VCaP (cell line): ENCODE measurements around the gene ATXN7.

ENCODE experiments used
- H3K27ac ChIP-seq: fragments of 450-650 bp; 2 replicates; pipeline ENCODE4 v1.5.1; 2017
- TF ChIP-seq, protein P1 (sequence below): fragments of 450-650 bp; conservative IDR thresholded peaks from 2 replicates; pipeline ENCODE4 v1.5.1; 2017; ENCODE audit warnings: mild to moderate bottlenecking, moderate library complexity

The ATXN7 gene

DNA sequence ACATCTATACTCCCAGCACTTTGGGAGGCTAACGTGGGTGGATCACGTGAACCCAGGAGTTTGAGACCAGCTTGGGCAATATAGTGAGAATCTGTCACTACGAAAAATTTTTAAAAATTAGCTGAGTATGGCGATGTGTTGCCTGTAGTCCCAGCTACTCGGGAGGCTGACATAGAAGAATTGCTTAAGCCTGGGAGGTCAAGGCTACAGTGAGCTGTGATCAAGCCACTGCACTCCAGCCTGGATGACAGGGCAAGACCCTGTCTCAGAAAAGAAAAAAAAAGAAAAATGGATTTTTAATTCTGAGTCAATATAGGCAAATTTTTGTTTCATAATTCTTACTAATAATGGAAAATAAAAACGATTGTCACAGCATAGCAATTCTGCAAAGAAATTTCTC, 31.3 kb upstream of the ATXN7 start:
- no peak overlapping the region for H3K27ac ChIP-seq
- TF ChIP-seq, protein P1, sequence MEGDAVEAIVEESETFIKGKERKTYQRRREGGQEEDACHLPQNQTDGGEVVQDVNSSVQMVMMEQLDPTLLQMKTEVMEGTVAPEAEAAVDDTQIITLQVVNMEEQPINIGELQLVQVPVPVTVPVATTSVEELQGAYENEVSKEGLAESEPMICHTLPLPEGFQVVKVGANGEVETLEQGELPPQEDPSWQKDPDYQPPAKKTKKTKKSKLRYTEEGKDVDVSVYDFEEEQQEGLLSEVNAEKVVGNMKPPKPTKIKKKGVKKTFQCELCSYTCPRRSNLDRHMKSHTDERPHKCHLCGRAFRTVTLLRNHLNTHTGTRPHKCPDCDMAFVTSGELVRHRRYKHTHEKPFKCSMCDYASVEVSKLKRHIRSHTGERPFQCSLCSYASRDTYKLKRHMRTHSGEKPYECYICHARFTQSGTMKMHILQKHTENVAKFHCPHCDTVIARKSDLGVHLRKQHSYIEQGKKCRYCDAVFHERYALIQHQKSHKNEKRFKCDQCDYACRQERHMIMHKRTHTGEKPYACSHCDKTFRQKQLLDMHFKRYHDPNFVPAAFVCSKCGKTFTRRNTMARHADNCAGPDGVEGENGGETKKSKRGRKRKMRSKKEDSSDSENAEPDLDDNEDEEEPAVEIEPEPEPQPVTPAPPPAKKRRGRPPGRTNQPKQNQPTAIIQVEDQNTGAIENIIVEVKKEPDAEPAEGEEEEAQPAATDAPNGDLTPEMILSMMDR = no peak

DNA sequence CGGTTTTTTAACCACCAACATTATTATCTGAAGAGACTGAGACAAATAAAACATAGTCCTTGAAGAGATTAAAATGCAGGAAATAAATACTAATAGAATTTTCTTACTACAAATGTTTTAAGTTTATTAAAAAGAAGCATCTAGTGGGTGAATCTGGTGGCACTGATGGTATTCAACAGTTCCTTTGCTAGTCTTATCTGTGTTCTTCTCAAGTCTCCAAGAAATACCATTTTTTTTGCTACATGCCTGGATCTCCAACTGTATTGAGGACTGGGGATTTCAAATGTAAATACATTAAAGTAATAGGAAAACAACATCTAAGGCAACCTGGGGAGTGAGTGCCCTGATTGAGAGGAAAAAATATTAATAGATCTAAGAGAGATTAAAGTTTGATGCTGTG, 22.0 kb upstream of the ATXN7 start:
- no peak overlapping the region; the same call in 1 of the 2 replicates for H3K27ac ChIP-seq
- TF ChIP-seq, protein P1 = no peak

DNA sequence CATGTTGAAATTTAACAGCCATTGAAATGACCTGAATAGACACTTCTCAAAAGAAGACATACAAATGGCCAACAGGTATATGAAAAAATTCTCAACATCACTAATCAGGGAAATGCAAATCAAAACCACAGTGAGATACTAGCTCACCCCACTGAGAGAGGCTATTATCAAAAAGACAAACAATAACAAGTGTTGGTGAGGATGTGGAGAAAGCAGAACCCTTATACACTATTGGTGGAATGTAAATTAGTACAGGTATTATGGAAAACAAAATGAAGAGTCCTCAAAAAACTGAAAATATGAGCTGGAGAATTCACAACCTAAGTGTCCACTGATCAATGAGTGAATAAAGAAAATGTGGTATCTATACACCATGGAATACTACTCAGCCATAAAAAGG, 21.5 kb upstream of the ATXN7 start:
- no peak overlapping the region for H3K27ac ChIP-seq
- TF ChIP-seq, protein P1 = no peak

DNA sequence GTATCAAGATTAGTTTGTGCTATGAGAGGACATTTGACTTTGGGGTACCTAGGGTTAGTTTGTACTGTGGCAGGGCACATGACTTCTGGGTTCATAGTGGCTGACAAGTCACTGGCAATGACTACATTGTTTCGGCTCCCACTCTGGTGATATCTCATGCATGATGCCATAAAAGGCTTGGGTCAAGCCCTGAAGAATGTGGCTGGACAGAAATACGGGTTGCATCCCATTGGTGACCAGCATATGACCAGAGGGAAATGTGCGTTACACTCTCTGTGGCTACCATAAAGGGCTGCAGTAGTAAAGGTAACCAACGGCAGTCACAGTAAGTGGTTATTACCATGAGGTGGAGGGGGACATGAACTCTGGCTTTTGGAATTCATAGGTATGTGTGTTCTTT, 18.5 kb upstream of the ATXN7 start:
- TF ChIP-seq, protein P1 = no peak
- H3K27ac ChIP-seq = no peak overlapping the region

DNA sequence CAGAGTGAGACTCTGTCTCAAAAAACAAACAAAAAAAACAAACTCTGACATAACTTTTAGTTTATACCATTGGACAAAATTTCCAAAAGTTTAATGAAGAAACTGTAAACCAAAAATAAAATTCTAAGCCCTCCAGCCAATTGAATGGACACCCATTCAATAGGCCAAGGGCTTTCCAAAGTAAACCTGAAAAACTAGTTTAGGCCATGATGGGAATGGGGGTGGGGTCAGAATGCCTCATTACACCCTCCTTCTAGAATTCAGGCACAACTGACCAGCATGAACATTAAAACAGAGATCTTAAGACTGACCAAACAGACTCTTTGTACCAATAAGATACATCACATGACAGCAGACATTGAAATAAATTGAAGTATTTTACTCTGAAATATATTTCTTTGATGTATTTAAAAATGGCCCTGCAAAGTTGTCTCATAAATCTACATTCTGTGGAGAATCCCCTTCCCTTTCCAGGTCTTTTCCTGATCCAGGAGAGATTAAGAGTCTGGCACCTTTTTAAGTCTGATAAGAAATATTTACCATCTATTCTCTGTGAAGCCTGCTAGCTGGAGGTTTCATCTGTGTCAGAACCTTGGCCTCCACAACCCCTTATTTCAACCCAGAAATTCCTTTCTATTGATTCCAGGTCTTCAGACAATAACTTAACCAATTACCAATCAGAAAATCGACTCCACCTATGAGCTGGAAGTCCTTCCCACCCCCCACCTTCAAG, 15.8 kb upstream of the ATXN7 start:
- no peak overlapping the region for H3K27ac ChIP-seq
- TF ChIP-seq, protein P1 = no peak

DNA sequence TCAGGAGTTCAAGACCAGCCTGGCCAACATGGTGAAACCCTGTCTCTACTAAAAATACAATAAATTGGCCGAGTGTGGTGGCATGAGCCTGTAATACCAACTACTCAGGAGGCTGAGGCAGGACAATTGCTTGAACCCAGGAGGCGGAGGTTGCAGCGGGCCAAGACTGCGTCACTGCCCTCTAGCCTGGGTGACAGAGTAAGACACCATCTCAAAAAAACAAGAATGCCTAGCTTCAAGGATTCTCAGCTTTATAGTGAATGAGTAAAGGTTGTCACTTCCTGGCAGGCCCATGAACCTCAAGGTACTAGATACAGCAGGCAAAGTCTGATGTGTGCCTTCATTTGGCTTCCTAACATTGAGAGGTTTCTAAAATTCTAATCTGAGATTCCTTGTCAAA, 14.5 kb upstream of the ATXN7 start:
- TF ChIP-seq, protein P1 = no peak
- H3K27ac ChIP-seq = no peak overlapping the region

DNA sequence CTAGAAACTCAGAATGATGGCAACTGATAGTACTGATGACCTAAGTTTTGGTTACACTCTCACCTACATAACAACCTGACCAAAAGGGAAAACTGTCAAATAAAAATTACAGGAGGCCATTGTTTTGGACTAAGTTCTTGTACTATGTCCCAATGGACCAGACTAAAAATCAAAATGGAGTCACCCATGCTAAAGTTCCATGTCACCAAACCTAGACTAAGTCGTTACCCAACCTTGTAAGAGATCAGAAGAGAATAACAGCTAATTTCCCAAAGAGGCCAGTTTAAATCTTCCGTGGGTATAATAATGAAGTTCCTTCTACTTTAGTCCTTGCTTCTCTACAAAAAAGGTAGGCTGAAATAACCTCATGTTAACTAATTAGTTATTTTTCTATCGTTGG, 12.4 kb upstream of the ATXN7 start:
- H3K27ac ChIP-seq = no peak overlapping the region
- TF ChIP-seq, protein P1 = no peak
